Forelimb muscle (tissue), 1 donor: ENCODE measurements around the gene ELAPOR2. TPM values are rescaled to one million over a fixed set of nuclear protein-coding genes. Genes with fewer than 3 reads are reported as not detected.
"Not testable (repeated sequence)": the region's sequence is repeated elsewhere in the genome, so short reads cannot be mapped to it uniquely, and the experiment has no call there.

Experiments
- DNase-seq: peaks from one replicate; pipeline ENCODE4 v3.0.0-alpha.2; 2013; ENCODE audit warnings: low read depth
- polyA plus RNA-seq: library from polyadenylated mRNA; unstranded; fragments of 120-200 nt; gene quantifications from one replicate; pipeline ENCODE4 v1.2.1, GENCODE V29; 2013; ENCODE audit not compliant: insufficient read length

Gene ELAPOR2
- polyA plus RNA-seq, 1 donor: 4.1 TPM

DNA sequence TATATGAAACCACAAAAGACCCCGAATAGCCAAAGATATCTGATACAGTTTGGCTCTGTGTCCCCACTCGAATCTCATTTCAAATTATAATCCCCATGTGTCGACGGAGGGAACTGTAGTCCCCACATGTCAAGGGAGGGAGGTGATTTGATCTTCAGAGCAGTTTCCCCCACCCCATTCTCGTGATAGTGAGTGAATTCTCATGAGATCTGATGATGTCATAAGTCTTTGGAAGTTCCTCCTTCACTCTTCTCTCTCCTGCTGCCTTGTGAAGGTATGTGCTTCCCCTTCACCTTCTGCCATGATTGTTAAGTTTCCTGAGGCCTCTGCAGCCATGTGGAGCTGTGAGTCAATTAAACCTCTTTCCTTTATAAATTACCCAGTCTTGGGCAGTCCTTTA lies 13.0 kb downstream of the ELAPOR2 start:
- no peak for DNase-seq

DNA sequence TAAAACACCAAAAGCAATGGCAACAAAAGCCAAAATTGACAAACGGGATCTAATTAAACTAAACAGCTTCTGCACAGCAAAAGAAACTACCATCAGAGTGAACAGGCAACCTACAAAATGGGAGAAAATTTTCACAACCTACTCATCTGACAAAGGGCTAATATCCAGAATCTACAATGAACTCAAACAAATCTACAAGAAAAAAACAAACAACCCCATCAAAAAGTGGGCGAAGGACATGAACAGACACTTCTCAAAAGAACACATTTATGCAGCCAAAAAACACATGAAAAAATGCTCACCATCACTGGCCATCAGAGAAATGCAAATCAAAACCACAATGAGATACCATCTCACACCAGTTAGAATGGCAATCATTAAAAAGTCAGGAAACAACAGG lies 14.7 kb downstream of the ELAPOR2 start:
- not testable (repeated sequence) for DNase-seq

DNA sequence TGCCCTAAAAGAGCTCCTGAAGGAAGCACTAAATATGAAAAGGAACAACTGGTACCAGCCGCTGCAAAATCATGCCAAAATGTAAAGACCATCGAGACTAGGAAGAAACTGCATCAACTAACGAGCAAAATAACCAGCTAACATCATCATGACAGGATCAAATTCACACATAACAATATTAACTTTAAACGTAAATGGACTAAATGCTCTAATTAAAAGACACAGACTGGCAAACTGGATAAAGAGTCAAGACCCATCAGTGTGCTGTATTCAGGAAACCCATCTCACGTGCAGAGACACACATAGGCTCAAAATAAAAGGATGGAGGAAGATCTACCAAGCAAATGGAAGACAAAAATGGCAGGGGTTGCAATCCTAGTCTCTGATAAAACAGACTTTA lies 17.9 kb downstream of the ELAPOR2 start:
- DNase-seq: not testable (repeated sequence)

DNA sequence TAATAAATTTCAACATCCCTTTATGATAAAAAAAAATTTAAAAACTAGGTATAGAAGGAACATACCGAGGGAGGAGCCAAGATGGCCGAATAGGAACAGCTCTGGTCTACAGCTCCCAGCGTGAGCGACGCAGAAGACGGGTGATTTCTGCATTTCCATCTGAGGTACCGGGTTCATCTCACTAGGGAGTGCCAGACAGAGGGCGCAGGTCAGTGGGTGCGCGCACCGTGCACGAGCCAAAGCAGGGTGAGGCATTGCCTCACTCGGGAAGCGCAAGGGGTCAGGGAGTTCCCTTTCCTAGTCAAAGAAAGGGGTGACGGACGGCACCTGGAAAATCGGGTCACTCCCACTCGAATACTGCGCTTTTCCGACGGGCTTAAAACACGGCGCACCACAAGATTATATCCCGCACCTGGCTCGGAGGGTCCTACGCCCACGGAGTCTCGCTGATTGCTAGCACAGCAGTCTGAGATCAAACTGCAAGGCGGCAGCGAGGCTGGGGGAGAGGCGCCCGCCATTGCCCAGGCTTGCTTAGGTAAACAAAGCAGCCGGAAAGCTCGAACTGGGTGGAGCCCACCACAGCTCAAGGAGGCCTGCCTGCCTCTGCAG lies 19.7 kb downstream of the ELAPOR2 start:
- not testable (repeated sequence) for DNase-seq

DNA sequence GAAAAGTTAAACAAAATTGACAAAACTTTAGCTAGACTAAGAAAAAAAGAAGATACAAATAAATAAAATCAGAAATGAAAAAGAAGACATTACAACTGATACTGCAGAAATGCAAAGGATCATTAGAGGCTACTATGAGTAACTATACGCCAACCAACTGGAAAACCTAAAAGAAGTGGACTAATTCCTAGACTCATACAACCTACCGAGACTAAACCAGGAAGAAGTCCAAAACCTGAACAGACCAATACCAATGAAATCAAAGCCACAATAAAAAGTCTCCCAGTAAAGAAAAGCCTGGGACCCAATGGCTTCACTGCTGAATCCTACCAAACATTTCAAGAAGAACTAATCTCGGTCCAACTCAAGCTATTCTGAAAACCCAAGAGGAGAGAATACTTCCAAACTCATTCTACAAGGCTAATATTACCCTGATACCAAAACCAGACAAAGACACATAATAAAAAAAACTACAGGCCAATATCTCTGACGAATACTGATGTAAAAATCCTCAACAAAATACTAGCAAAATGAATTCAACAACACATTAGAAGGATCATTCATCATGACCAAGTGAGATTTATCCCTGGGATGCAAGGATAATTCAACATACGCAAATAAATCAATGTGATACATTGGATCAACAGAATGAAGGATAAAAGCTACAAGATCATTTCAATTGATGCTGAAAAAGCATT lies 20.3 kb downstream of the ELAPOR2 start:
- DNase-seq: no peak

DNA sequence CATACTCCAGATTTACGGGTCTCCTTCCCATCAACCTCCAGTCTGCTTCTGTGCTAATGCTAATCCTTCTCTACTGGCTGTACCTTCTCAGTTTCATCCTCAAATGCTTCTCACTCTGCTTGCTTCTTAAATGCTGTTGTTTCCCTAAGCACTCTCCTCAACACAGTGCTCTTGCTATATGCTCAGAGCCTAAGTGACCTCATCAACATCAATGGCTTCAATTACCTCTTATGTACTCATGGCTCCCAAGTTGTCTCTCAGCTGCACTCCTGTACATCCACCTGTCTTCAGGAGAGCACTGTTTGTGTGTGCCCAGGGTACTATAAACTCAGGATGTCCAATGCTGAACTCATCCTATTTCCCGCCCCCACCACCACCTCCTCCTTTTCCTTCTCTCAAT lies 22.5 kb downstream of the ELAPOR2 start:
- DNase-seq: no peak

DNA sequence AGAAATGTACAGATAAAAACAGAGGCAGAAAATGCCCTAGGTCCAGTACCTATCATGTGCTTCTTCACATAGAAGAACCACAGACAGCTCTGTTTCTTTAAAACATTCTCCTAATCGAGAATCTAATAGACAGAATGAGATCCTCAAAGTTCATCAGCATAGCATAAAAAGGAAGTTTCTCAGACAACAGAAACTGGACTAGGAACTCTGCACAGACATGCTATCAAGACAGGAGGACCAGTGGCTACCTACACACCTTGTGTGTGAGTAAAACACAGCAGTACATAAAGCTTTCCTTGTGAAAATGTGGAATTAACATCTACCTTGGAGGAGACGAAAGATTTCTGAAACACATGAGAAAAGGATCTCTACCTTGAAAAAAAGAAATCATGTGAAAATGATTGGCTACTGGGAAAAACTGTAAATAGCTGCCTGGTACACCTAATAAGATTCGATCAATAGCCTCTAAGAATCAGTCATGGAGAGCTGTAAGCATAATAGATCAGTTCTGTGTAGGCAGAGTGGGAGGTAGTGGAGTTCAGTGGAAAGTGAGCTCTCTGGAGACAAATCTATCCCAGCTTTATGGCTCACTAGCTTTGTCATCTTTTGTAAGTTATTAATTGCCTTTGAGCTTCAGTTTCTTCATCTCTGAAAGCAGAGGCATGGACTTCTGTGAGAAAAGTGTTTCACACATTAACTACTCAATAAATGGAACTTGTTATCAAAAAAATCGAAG lies 26.7 kb downstream of the ELAPOR2 start:
- DNase-seq: no peak

DNA sequence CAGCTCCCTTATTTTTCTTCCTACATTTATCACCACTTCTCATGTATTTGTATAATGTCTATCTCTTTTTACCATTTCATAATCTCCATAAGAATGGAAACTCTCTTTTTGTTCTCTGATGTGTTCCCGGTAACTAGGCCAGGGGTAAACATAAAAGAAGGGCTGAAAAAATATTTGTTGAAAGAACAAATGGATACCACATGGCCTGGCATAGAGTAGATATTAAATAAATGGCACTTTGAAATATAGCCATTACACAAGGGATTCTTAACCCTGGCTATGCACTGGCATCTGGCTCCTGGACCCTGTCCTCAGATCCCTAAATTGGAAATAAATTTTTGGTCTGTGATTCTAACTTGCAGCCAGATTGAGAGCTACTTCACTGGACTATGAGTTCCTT lies 30.4 kb downstream of the ELAPOR2 start:
- DNase-seq: no peak

DNA sequence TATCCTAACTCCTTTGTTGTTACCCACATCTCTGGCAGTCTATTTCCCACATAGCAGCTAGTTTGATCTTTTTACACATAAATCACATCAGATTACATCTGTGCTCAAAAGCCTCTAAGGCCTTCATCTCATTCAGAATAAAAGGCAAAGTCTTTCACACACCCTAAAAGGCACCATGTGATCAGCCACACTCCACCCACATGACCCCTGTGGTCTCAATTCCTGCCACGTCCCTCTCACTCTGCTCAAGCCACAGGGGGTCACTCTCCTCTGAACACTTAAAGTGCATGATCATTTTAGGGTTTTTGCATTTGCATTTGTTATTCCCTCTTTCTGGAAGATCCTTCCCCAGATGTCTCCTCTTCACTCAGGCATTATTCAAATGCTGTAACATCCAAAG lies 30.8 kb downstream of the ELAPOR2 start:
- DNase-seq: no peak

DNA sequence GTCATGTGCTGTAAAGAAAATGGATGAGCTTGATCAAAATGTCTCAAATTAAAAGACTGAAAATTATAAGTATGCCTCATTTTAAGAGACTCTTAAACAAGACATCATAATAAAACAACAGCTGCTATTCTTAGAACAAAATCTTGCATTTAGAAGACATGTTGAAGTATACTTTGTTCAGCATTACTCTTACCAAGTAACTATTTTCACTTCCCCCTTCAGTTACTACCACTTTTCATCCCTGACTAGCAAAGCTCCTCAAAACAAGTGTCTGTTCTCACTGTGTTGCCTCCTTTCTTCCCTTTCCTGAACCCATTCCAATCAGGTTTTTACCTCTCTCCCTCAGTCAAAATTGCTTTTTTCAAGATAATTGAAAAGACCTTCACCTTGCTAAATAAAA lies 31.6 kb downstream of the ELAPOR2 start:
- DNase-seq: no peak

DNA sequence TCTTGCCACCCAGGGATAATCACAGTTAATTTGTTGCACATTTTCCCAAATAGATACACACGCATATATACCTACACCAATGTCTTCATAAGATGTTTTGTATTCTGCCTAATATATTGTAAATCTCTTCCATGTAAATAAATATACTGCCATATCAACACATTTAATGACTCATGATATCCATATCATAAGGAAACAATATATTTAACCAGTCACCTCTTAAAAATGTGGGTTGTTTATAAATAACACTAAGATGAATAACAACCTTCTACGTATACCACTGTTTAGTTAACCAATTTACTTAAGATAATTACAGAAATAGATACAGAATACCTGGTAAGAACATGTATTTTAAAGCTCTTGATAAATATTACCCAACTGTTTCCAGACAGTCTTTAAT lies 38.2 kb downstream of the ELAPOR2 start:
- DNase-seq: no peak

DNA sequence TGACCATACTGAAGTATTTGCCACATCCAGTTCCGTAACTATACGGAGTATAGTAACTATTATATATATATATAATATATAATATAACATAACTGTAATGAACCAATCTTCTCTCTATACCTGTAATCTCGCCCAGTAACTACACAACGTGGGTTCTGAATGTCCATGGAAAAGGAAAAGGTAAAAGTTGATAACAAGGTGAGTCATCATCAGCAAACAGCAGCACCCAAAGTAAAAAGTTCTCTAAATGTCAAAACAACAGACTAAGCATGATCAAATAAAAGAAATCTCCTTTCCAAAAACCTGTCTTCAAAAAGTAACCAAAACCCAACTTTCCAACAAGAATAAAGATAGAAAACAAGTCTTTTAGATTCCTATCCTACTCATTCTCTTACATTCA lies 42.8 kb downstream of the ELAPOR2 start:
- no peak for DNase-seq

DNA sequence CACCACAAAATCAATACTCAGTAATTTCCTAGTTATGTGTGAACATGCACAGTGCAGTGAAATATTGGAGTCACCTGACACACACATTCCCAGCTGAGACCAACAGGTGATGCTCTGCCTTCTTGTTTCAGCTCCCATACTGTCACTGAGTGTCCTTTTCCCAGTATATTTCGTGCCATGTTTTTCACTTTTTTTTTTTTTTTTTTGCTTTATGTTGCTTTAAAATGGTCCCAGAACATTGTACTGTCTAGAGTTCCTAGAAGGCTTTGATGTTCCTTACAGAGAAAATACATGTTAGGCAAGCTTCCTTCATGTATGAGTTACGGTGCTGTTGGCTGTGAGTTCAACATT lies 45.6 kb downstream of the ELAPOR2 start:
- DNase-seq: no peak

DNA sequence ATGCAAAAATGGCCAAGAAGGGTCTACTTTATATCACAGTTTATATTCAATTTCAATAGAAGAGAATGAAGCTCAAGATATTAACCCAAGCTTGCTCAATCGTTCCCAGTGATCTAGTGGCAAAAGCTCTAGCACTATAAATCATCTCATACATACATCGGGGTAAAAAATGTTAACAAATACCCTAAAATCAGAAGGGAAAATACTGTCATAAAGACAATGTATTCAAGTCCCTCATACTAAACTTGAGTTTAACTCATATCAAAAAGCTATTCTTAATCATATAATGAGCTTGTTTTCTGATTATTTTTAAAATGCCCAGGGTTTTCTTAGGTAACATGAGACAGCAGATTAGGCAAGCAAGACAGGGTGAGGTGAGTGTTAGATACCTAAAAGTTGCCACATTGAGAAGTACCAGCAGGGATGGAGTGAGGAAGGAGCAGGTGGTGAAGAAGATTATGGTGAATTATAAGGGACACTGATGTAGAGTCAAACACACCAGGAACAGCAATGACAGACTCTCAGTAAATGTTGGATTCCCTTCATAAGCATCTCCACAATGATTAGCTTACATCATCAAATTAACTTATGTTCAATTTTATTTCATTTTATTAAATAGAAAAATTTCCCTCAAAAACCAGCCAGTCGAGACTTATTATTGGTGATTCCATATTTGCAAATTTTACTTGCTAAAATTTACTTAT lies 46.2 kb downstream of the ELAPOR2 start:
- DNase-seq: no peak

Other genes with a start within 250 kb of the ELAPOR2 start
- gene DMTF1, start 92.8 kb upstream of the ELAPOR2 start, polyA plus RNA-seq: 98.3 TPM
- gene TMEM243, start 160.1 kb upstream of the ELAPOR2 start, polyA plus RNA-seq: 13.3 TPM